SU-DHL-6 (cell line): ENCODE measurements around the gene G3BP1.
A peak's percentile ranks its signal among the peaks of the same experiment; 100 is the strongest.

ENCODE experiments used
- H2AFZ ChIP-seq: fragments of 200-600 bp; sonication (generic); 2 replicates; pipeline ENCODE4 v1.6.1; 2014; ENCODE audit warnings: low read depth, mild to moderate bottlenecking, moderate library complexity, mixed read lengths, antibody characterized with exemption, low read length; ENCODE audit not compliant: severe bottlenecking
- H3F3A ChIP-seq: fragments of 200-600 bp; shearing (Covaris generic); 2 replicates; pipeline ENCODE4 v1.6.0; 2016; ENCODE audit warnings: antibody characterized with exemption, mild to moderate bottlenecking; ENCODE audit not compliant: insufficient read depth
- H3K27ac ChIP-seq: fragments of 200-600 bp; sonication (generic); 2 replicates; pipeline ENCODE4 v1.5.1; 2016; ENCODE audit warnings: low read depth, mild to moderate bottlenecking, low read length, moderate library complexity, mixed read lengths
- H3K27me3 ChIP-seq: fragments of 200-600 bp; sonication (generic), shearing (Covaris generic); 2 replicates; pipeline ENCODE4 v1.6.0; 2014; ENCODE audit warnings: mild to moderate bottlenecking, low read length
- H3K36me3 ChIP-seq: fragments of 200-600 bp; sonication (generic); 2 replicates; pipeline ENCODE4 v1.6.1; 2014; ENCODE audit warnings: mild to moderate bottlenecking, low read length, mixed read lengths
- H3K4me2 ChIP-seq: fragments of 300-600, 200-600 bp; shearing (Covaris generic), sonication (generic); 2 replicates; pipeline ENCODE4 v1.6.0; 2014; ENCODE audit warnings: low read length, low read depth, mild to moderate bottlenecking; ENCODE audit not compliant: poor library complexity, severe bottlenecking
- H3K4me3 ChIP-seq: fragments of 200-600 bp; sonication (generic); 2 replicates; pipeline ENCODE4 v1.5.1; 2014; ENCODE audit warnings: antibody characterized with exemption, low read length, mild to moderate bottlenecking, mixed read lengths; ENCODE audit not compliant: insufficient read depth, poor library complexity, severe bottlenecking
- H3K79me2 ChIP-seq: fragments of 200-600 bp; sonication (generic); 2 replicates; pipeline ENCODE4 v1.6.1; 2014; ENCODE audit warnings: mild to moderate bottlenecking, low read length, moderate library complexity; ENCODE audit not compliant: insufficient read depth
- H3K9ac ChIP-seq: fragments of 200-600 bp; sonication (generic); 2 replicates; pipeline ENCODE4 v1.7.0; 2014; ENCODE audit warnings: mild to moderate bottlenecking, low read length
- H3K9me2 ChIP-seq: fragments of 200-600 bp; sonication (generic); replicated peaks from 2 replicates; pipeline ENCODE4 v1.6.1; 2014; ENCODE audit warnings: low read length; ENCODE audit not compliant: insufficient read depth
- H3K9me3 ChIP-seq: fragments of 200-600 bp; sonication (generic); 2 replicates; pipeline ENCODE4 v1.6.1; 2014; ENCODE audit warnings: low read length, mixed read lengths; ENCODE audit not compliant: insufficient read depth
- H4K20me1 ChIP-seq: fragments of 200-600 bp; sonication (generic); 2 replicates; pipeline ENCODE4 v1.6.1; 2014; ENCODE audit warnings: low read depth, mild to moderate bottlenecking, antibody characterized with exemption, low read length, moderate library complexity, mixed read lengths
- EZH2phosphoT487 ChIP-seq: fragments of 200-600 bp; sonication (generic), shearing (Covaris generic); conservative IDR thresholded peaks from 2 replicates; pipeline ENCODE4 v1.6.1; 2018; ENCODE audit warnings: mild to moderate bottlenecking, antibody characterized with exemption, low read length, moderate library complexity, mixed read lengths
- TF ChIP-seq, protein P1 (sequence below): fragments of 200-600 bp; sonication (generic); IDR thresholded peaks from one replicate; pipeline ENCODE4 v1.5.1; 2017; ENCODE audit warnings: antibody characterized with exemption, mild to moderate bottlenecking, low read length, moderate library complexity; ENCODE audit not compliant: insufficient read depth, poor library complexity, severe bottlenecking

G3BP1 gene

DNA sequence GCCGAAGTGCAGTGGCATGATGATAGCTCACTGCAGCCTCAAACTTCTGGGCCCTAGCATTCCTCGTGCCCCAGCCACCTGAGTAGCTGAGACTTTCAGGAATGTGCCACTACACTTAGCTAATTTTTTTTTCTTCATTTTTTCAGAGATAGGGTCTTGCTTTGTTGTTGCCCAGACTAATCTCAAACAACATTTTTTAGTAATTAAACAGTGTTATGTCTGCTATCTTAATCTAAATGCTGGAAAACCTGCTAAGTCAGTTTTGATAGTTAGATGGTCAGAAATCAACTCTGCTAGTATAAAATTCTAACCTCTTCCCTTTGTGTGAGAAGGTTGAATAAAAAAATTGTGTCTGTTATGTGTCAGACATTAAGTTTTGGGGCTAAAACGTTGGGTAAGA, 12.4 kb downstream of the G3BP1 start:
- Histone ChIP-seq H3K27ac (peak overlapping the region; percentile 17; the same call in 1 of the 2 replicates), H2AFZ (no peak overlapping the region), H4K20me1 (peaks cover 82% of the 10 kb centered on the region), H3K9me3 (no peaks in the 10 kb centered on the region), H3K4me3 (no peak overlapping the region), H3K9me2 (no peaks in the 10 kb centered on the region), H3K9ac (no peak overlapping the region), H3K79me2 (peaks cover 100% of the 10 kb centered on the region), H3K36me3 (peaks cover 14% of the 10 kb centered on the region), H3K27me3 (no peaks in the 10 kb centered on the region), H3F3A (peaks cover 10% of the 10 kb centered on the region; the same call in 1 of the 2 replicates), H3K4me2 (peak overlapping the region; percentile 21)
- no peak for TF ChIP-seq EZH2phosphoT487
- TF ChIP-seq, protein P1, sequence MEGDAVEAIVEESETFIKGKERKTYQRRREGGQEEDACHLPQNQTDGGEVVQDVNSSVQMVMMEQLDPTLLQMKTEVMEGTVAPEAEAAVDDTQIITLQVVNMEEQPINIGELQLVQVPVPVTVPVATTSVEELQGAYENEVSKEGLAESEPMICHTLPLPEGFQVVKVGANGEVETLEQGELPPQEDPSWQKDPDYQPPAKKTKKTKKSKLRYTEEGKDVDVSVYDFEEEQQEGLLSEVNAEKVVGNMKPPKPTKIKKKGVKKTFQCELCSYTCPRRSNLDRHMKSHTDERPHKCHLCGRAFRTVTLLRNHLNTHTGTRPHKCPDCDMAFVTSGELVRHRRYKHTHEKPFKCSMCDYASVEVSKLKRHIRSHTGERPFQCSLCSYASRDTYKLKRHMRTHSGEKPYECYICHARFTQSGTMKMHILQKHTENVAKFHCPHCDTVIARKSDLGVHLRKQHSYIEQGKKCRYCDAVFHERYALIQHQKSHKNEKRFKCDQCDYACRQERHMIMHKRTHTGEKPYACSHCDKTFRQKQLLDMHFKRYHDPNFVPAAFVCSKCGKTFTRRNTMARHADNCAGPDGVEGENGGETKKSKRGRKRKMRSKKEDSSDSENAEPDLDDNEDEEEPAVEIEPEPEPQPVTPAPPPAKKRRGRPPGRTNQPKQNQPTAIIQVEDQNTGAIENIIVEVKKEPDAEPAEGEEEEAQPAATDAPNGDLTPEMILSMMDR = no peak

DNA sequence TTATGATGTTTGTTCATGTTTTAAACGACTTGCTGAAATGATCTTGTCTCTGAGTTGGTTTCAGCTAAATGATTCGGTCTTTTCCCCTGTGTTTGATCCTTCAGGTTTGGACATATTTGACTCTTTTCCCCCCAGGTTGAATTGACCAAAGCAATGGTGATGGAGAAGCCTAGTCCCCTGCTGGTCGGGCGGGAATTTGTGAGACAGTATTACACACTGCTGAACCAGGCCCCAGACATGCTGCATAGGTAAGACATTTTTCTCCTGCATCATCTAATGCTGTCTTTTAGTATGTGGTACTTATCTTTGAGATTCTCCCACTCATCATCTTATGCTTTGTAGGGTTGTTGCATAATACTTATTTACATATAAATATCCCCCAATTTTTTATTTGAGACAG, 14.7 kb downstream of the G3BP1 start:
- no peaks in the 10 kb centered on the region for H3K9me3 ChIP-seq
- H3K36me3 ChIP-seq = peaks cover 29% of the 10 kb centered on the region
- H3K79me2 ChIP-seq = peaks cover 98% of the 10 kb centered on the region
- H3K4me3 ChIP-seq = no peak overlapping the region
- H4K20me1 ChIP-seq = peaks cover 69% of the 10 kb centered on the region
- H3K9ac ChIP-seq = no peak overlapping the region
- H3K27ac ChIP-seq = no peak overlapping the region
- H3K9me2 ChIP-seq = no peaks in the 10 kb centered on the region
- no peak overlapping the region for H3K4me2 ChIP-seq
- no peak for TF ChIP-seq EZH2phosphoT487
- TF ChIP-seq, protein P1 = no peak
- H3K27me3 ChIP-seq = no peaks in the 10 kb centered on the region
- peaks cover 5% of the 10 kb centered on the region; the same call in 1 of the 2 replicates for H3F3A ChIP-seq
- no peak overlapping the region for H2AFZ ChIP-seq

DNA sequence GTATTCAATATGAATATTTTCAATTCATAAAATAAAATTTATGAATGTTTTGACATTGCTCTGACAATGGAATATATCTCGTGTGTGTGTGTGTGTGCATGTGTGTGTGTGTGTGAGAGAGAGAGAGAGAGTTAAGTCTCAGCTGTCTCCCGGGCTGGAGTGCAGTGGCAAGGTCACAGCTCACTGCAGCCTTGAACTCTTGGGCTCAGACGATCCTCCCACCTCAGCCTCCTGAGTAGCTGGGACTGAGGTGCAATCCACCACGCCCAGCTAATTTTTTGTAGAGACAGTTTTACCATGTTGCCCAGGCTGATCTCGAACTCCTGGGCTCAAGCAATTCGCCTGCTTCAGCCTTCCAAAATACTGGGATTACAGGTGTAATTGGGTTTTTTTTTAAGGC, 16.1 kb downstream of the G3BP1 start:
- Histone ChIP-seq H4K20me1 (peaks cover 64% of the 10 kb centered on the region), H3K36me3 (peaks cover 42% of the 10 kb centered on the region)

More for the DNA sequence above, 16.1 kb downstream of the G3BP1 start:
- no peak for TF ChIP-seq EZH2phosphoT487
- TF ChIP-seq, protein P1 = no peak
- no peaks in the 10 kb centered on the region for H3K9me3 ChIP-seq
- no peaks in the 10 kb centered on the region for H3K9me2 ChIP-seq
- H2AFZ ChIP-seq = no peak overlapping the region
- no peak overlapping the region for H3K4me2 ChIP-seq
- no peak overlapping the region for H3K27ac ChIP-seq
- H3K9ac ChIP-seq = no peak overlapping the region
- H3K79me2 ChIP-seq = peaks cover 98% of the 10 kb centered on the region
- H3K4me3 ChIP-seq = no peak overlapping the region
- H3F3A ChIP-seq = no peaks in the 10 kb centered on the region; the same call in 1 of the 2 replicates
- no peaks in the 10 kb centered on the region for H3K27me3 ChIP-seq
